Measurements from ENCODE around the gene STK11IP. TPM values are rescaled to one million over a fixed set of nuclear protein-coding genes. Genes with fewer than 3 reads are reported as not detected.
A peak's percentile ranks its signal among the peaks of the same experiment; 100 is the strongest.

Gene STK11IP
- total and polyA plus RNA-seq, 9 of the 15 experiments (the other 6 are each of a cell fraction or from before 2014, with no cell fraction given), result 0.52 to 21.7 (median 5.6) TPM

- Histone ChIP-seq H3K27ac (ENCODE audit: extremely low read depth, low read depth, low read length) (peak overlapping the region; percentile 66; the same call in 2 of the 3 replicates), H3K4me2 (ENCODE audit: insufficient read depth, low read length) (peak overlapping the region; percentile 81), H3K36me3 (ENCODE audit: control insufficient read depth, insufficient read depth, low read length) (no peaks in the 10 kb centered on the region), H3K9me3 (replicated peaks; ENCODE audit: control insufficient read depth, insufficient read depth, low read depth, low read length) (no peaks in the 10 kb centered on the region), H2AFZ (ENCODE audit: low read depth, low read length) (peak overlapping the region; percentile 92), H3K79me2 (ENCODE audit: control insufficient read depth, insufficient read depth, low read length) (no peaks in the 10 kb centered on the region), H3K4me1 (replicated peaks in 1 of 2; ENCODE audit: control insufficient read depth in 2 of 2, insufficient read depth in 2 of 2, low read length in 2 of 2) (peaks cover 4 to 47% of the 10 kb centered on the region in 2 experiments; a peak in 3 of 5 replicates), H3K9ac (ENCODE audit: insufficient read depth in 1 of 2, low read depth in 2 of 2, low read length in 2 of 2) (peak overlapping the region; percentile 64 to 73; a peak in 3 of 4 replicates), H3K27me3 (ENCODE audit: control insufficient read depth in 2 of 2, insufficient read depth in 2 of 2, low read length in 2 of 2) (peaks cover 0 to 8% of the 10 kb centered on the region in 2 experiments; a peak in 3 of 5 replicates), H3K9me1 (ENCODE audit: control insufficient read depth, insufficient read depth, low read length) (no peaks in the 10 kb centered on the region), H4K20me1 (replicated peaks; ENCODE audit: control insufficient read depth, insufficient read depth, low read length) (no peaks in the 10 kb centered on the region), H3K4me3 (peak overlapping the region; percentile 68)
- peak; percentile 83 to 90 (median 86) for DNase-seq (ENCODE audit: extremely low read depth in 1 of 4, low spot score in 3 of 4)
- BruUV-seq (replicated peaks), result no TSS peak
- ChIA-PET POLR2A (interaction anchor here (0.6 to 2.3 kb wide), 4 partner anchors 9 to 54 kb away, joined by 3 to 16 read pairs (median 3); partner anchors contain the start of gene OBSL1), CTCF (ENCODE audit: low intra/inter-chr PET ratio) (no interaction called here)
- FAIRE-seq, result no peak
- in situ Hi-C loops (cut with MboI), result no loop called here
- intact Hi-C loops (cut with micrococcal nuclease), result no loop called here
- ATAC-seq, result peak; percentile 97
- 4% methylated on average over 14 of the region's 99 CpGs for WGBS (ENCODE audit: insufficient coverage, low coverage, missing lambda C conversion rate)
- TF ChIP-seq NRF1 (conservative IDR thresholded peaks at IDR 0.05 in 1 of 2, IDR thresholded peaks at IDR 0.05 in 1 of 2) (peak; percentile 54 to 65), ZFX (CRISPR knock-in tag; IDR thresholded peaks at IDR 0.05) (peak; percentile 35; the same call in 1 of the 2 replicates), E2F6 (IDR thresholded peaks at IDR 0.05; ENCODE audit: borderline replicate concordance in 1 of 2, extremely low read depth in 1 of 2, insufficient read depth in 1 of 2, insufficient read length in 1 of 2, low read depth in 1 of 2, low read length in 1 of 2, poor library complexity in 1 of 2, severe bottlenecking in 1 of 2) (peak in 1 of 2 experiments; percentile 78), ZNF511 (CRISPR knock-in tag; IDR thresholded peaks at IDR 0.05) (0 out of 2 replicates have a peak, but pooled peaks have one; percentile 20), ZNF282 (CRISPR knock-in tag; IDR thresholded peaks at IDR 0.05) (peak; percentile 82; the same call in 1 of the 2 replicates), SP1 (CRISPR knock-in tag; IDR thresholded peaks at IDR 0.05) (peak; percentile 89), ZNF24 (IDR thresholded peaks at IDR 0.05) (no peak), PHF8 (IDR thresholded peaks at IDR 0.05; ENCODE audit: borderline replicate concordance, low read length) (peak; percentile 44; the same call in 1 of the 2 replicates), SUPT5H (IDR thresholded peaks at IDR 0.05) (no peak), MAX (CRISPR knock-in tag; IDR thresholded peaks at IDR 0.05) (peak; percentile 73), ZMIZ1 (IDR thresholded peaks at IDR 0.05; ENCODE audit: low read depth in 2 of 2, low read length in 2 of 2) (no peak), CXXC5 (CRISPR knock-in tag; IDR thresholded peaks at IDR 0.05) (peak; percentile 42; the same call in 1 of the 2 replicates), CTBP1 (IDR thresholded peaks at IDR 0.05; ENCODE audit: borderline replicate concordance) (0 out of 2 replicates have a peak, but pooled peaks have one; percentile 13)
Observed at GRCh38 chr2:219552382-219553167, 45.1 kb upstream of the STK11IP start.

Data from K562 (cell line).